H1 (cell line): ENCODE results near the gene DNAH1. TPM values are rescaled to one million over a fixed set of nuclear protein-coding genes. Genes with fewer than 3 reads are reported as not detected.

ENCODE experiments used
- POLR2AphosphoS5 ChIP-seq: IDR thresholded peaks from 2 replicates; pipeline ENCODE4 v1.6.1; 2011; ENCODE audit warnings: low read depth, low read length
- polyA plus RNA-seq, 7 experiments: library from polyadenylated mRNA; depleted of rRNA in 3 of 7; stranded (reverse) in 5 of 7; unstranded in 2 of 7; fragments of >200 nt in 5 of 7; fragments of 200-250 nt in 2 of 7; gene quantifications; 1 replicate in 5 of 7; 2 replicates in 1 of 7; 4 replicates in 1 of 7; pipeline versions ENCODE4 v1.2.1 to v1.2.3, GENCODE V29; 2011 to 2013; ENCODE audit warnings: missing spikeins in 2 of 7, mixed read lengths in 2 of 7
- total RNA-seq: library from RNA; stranded (reverse); fragmentation: NEBNext Ultra II Directional; extraction: Animal tissue kit (Norgen Biotek cat#: 25700); gene quantifications from 2 replicates; pipeline ENCODE4 v1.2.1, GENCODE V29; 2021

DNAH1 gene
- total and polyA plus RNA-seq, 2 of the 8 experiments (the other 6 are each of a cell fraction or from before 2014, with no cell fraction given), result 1.0 to 1.5 TPM

DNA sequence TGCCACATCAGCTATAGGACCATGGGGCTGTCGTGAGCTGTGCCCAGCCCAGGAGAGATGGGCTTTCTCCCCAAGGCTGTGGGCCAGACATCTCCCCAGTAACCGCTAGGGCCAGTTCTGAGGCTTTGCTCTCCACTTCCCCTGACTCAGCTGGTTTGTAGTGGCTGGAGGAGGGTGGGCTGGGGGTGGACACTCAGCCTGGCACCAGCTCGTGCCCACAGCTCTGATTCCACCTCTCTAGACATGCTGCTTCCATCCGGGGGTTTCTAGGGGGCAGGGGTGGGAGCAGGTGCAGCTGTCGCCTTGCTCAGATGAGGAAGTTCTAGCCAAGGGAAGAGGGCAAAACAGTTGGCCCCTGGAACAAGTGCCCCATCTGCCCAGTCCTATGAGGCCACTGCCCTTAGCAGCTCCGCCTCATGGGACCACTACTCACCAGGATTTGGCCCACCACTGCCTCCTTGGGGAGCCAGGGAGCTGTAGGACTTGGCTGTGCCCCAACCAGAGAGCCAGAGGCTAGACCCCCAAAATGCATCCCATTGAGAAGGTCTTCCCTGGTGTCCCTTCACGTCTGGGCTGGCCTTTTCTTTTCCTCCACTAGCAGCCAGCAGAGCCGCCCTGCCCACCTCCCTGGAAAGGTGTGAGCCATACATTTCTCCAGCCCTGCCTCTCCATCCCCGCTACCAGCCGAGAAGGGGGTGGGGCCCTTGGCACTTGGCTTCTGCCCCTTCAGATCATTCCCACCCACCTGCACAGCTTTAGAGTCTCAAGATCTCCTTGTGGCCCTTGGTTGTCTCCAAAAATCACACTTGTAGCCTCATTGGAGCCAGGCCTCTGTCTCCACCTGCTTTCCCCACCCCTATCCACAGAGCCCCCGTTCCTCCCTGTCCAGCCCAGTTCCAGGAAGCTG is 18.6 kb upstream of the DNAH1 start (continued):
- TF ChIP-seq POLR2AphosphoS5, result no peak
- TF ChIP-seq, all 59 proteins: peak for 0
